Peyer's patch (tissue), 4 donors: ENCODE data around the gene MSMB. TPM values are rescaled to one million over a fixed set of nuclear protein-coding genes. Genes with fewer than 3 reads are reported as not detected.
"Not testable (repeated sequence)": the region's sequence is repeated elsewhere in the genome, so short reads cannot be mapped to it uniquely, and the experiment has no call there.

ENCODE experiments used
- DNase-seq, 3 donors: peaks; one replicate each; pipeline ENCODE4 v3.0.0-alpha.2; 2017 to 2019
- H3K27ac ChIP-seq, 4 donors: fragments of 200-600 bp; sonication (generic); one replicate each; pipeline ENCODE4 v1.5.1; 2016 to 2019
- H3K27me3 ChIP-seq, 2 donors: fragments of 200-600 bp; sonication (generic); one replicate each; pipeline ENCODE4 v1.5.1; 2019
- H3K36me3 ChIP-seq, 3 donors: fragments of 200-600 bp; sonication (generic); one replicate each; pipeline ENCODE4 v1.5.1; 2016 to 2019
- H3K4me1 ChIP-seq, 4 donors: fragments of 200-600 bp; sonication (generic); one replicate each; pipeline ENCODE4 v1.5.1; 2016 to 2019
- H3K4me3 ChIP-seq, 4 donors: fragments of 200-600 bp; sonication (generic); 1 replicate in 3 of 4; 2 replicates in 1 of 4; pipeline ENCODE4 v1.5.1; 2016 to 2019; ENCODE audit warnings: mild to moderate bottlenecking in 1 of 4
- H3K9me3 ChIP-seq, 4 donors: fragments of 200-600 bp; sonication (generic); one replicate each; pipeline ENCODE4 v1.5.1; 2016 to 2019; ENCODE audit warnings: mild to moderate bottlenecking in 1 of 4
- CTCF ChIP-seq, 6 experiments: fragments of 450-650 bp in 4 of 6; fragments of 200-600 bp in 2 of 6; sonication (generic) in 1 of 6; IDR thresholded peaks; one replicate each; pipeline ENCODE4 v1.5.1; 2017 to 2019; ENCODE audit warnings: antibody characterized with exemption in 6 of 6, mild to moderate bottlenecking in 3 of 6, moderate library complexity in 1 of 6
- POLR2A ChIP-seq, 2 donors: fragments of 450-650 bp; IDR thresholded peaks; one replicate each; pipeline ENCODE4 v1.5.1; 2017; ENCODE audit warnings: antibody characterized with exemption in 2 of 2, mild to moderate bottlenecking in 2 of 2, moderate library complexity in 2 of 2
- total RNA-seq, 4 donors: library from RNA; depleted of rRNA; stranded (reverse); fragments of >200 nt; gene quantifications; one replicate each; pipeline ENCODE4 v1.1.0, GENCODE V29; 2016

MSMB gene
- total RNA-seq, 4 donors from 2014 or later: not detected

- no peaks in the 10 kb centered on the region for H3K27me3 ChIP-seq
- H3K36me3 ChIP-seq: peaks cover 0 to 95% (median 0%) of the 10 kb centered on the region in 3 donors
- H3K27ac ChIP-seq: no peak overlapping the region
- H3K4me3 ChIP-seq: no peak overlapping the region
- no peaks in the 10 kb centered on the region for H3K9me3 ChIP-seq
- TF ChIP-seq CTCF (IDR thresholded peaks at IDR 0.05) (no peak), POLR2A (IDR thresholded peaks at IDR 0.05) (no peak)
- H3K4me1 ChIP-seq: no peaks in the 10 kb centered on the region
- DNase-seq: no peak
Measured at GRCh38 chr10:46006219-46006618, 39.9 kb downstream of the MSMB start.

DNA sequence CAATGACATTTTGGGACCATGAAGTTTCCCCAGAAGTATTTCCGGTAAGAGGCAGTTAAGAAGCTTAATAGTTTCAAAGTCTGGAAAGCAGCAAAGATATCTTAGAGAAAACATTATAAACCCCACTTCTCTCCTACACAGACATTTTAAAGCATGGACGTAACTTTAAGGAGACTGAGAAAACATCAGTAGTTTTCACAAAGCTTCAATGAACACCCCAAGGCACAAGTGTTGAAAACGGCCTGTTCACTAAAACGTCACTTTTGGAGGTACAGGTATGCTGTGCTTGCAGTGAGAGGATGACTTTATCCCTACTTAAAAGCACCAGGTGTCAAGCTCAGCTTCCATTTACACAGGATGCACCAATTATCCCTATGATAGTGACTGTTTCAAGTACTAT, 40.7 kb downstream of the MSMB start:
- no peak for DNase-seq
- Histone ChIP-seq H3K27me3 (no peaks in the 10 kb centered on the region), H3K4me3 (no peak overlapping the region), H3K4me1 (no peaks in the 10 kb centered on the region), H3K9me3 (no peaks in the 10 kb centered on the region), H3K36me3 (peaks cover 0 to 89% (median 0%) of the 10 kb centered on the region in 3 donors), H3K27ac (no peak overlapping the region)
- TF ChIP-seq POLR2A (IDR thresholded peaks at IDR 0.05) (no peak), CTCF (IDR thresholded peaks at IDR 0.05) (no peak)

DNA sequence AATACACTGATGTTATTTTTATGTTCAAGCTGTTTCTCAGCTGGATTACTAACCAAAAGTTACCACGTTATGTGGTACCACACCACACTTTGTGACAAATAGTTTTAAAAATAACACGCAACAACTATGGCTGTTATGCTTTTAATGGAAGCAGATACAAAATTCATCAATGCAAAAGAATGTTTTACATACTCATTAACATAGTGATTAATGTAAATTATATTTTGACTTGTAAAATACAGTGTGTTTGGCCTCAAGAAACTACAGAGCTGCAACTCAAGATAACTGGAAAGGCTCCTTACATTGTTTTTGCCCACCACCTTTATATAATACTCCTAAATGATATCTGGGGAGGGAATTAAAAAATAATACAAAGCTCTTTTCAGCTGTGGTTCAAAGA, 41.1 kb downstream of the MSMB start:
- DNase-seq: no peak
- Histone ChIP-seq H3K4me3 (no peak overlapping the region), H3K9me3 (no peaks in the 10 kb centered on the region), H3K4me1 (no peaks in the 10 kb centered on the region), H3K27me3 (no peaks in the 10 kb centered on the region), H3K36me3 (peaks cover 0 to 89% (median 0%) of the 10 kb centered on the region in 3 donors), H3K27ac (no peak overlapping the region)
- TF ChIP-seq CTCF (IDR thresholded peaks at IDR 0.05) (no peak), POLR2A (IDR thresholded peaks at IDR 0.05) (no peak)

GRCh38 chr10:46002916-46003693, 43.0 kb downstream of the MSMB start:
- DNase-seq: no peak
- Histone ChIP-seq H3K9me3 (no peaks in the 10 kb centered on the region), H3K4me1 (no peaks in the 10 kb centered on the region), H3K4me3 (no peak overlapping the region), H3K27ac (no peak overlapping the region), H3K27me3 (no peaks in the 10 kb centered on the region), H3K36me3 (peaks cover 0 to 80% (median 0%) of the 10 kb centered on the region in 3 donors)
- no peak for TF ChIP-seq CTCF (IDR thresholded peaks at IDR 0.05)
- TF ChIP-seq POLR2A (IDR thresholded peaks at IDR 0.05): no peak

GRCh38 chr10:46002189-46002687, 43.8 kb downstream of the MSMB start:
- not testable (repeated sequence) for H3K4me3 ChIP-seq, H3K4me1 ChIP-seq, H3K9me3 ChIP-seq, H3K27ac ChIP-seq, H3K27me3 ChIP-seq, DNase-seq
- H3K36me3 ChIP-seq: peaks cover 0 to 80% (median 0%) of the 10 kb centered on the region in 3 donors

DNA sequence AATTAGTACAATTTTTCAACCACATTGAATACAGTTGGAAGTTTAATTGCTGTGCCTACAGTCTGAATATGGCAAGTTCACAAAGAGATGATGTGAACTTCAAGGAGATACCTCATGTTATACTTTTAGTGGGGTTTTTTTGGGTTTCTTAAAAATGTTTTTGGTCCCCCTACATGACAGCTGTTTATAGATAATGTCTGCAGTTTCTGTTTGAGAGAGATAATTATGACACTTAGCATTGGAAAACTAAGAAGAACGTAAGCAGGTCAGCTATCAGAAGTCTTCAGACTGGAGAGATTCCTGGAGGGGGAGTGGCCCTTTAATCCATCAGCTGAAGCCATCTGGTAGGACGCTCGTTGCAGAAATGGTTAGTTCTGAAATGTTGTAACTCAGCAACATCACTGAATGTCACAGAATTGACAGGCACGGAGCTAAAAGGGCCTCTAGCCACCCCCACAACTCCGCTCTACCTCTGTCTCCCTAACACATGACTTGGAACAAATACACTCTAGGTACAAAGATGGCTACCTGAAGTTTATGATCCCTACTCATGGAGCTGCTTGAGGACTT, 44.8 kb downstream of the MSMB start:
- no peaks in the 10 kb centered on the region for H3K9me3 ChIP-seq
- no peak overlapping the region for H3K4me3 ChIP-seq
- H3K27ac ChIP-seq: no peak overlapping the region
- no peak for TF ChIP-seq POLR2A (IDR thresholded peaks at IDR 0.05)
- no peak for TF ChIP-seq CTCF (IDR thresholded peaks at IDR 0.05)
- no peak for DNase-seq
- no peaks in the 10 kb centered on the region for H3K27me3 ChIP-seq
- peaks cover 0 to 70% (median 0%) of the 10 kb centered on the region in 3 donors for H3K36me3 ChIP-seq
- no peaks in the 10 kb centered on the region for H3K4me1 ChIP-seq
